Coronary artery (tissue), 2 donors: ENCODE results near the gene SAP30.

Experiments
- DNase-seq: peaks from one replicate; pipeline ENCODE4 v3.0.0-alpha.2; 2017; ENCODE audit warnings: low spot score
- H3K27ac ChIP-seq, 2 donors: fragments of 200-600 bp; sonication (generic); one replicate each; pipeline ENCODE4 v1.5.1; 2016 to 2019
- H3K4me3 ChIP-seq: fragments of 200-600 bp; sonication (generic); 2 replicates; pipeline ENCODE4 v1.5.1; 2016; ENCODE audit warnings: mild to moderate bottlenecking, moderate library complexity
- CTCF ChIP-seq: fragments of 200-600 bp; sonication (generic); IDR thresholded peaks from one replicate; pipeline ENCODE4 v1.5.1; 2019; ENCODE audit warnings: antibody characterized with exemption

SAP30 gene

GRCh38 chr4:173370477-173371291 lies at the start of gene SAP30:
TSS of gene SAP30 (plus strand) at chr4:173370954. CDS start at chr4:173371183, 229 bp downstream.
- DNase-seq, result peak; percentile 99
- H3K4me3 ChIP-seq, result peak within 1 kb of the TSS; percentile 93
- peak within 1 kb of the TSS; percentile 97 for H3K27ac ChIP-seq
- TF ChIP-seq CTCF, result no peak

- TF ChIP-seq CTCF, result no peak
- Histone ChIP-seq H3K4me3 (no peak overlapping the region), H3K27ac (no peak overlapping the region)
- no peak for DNase-seq
Measured at GRCh38 chr4:173325007-173325736, 45.6 kb upstream of the SAP30 start.

GRCh38 chr4:173328236-173328901 lies 42.4 kb upstream of the SAP30 start:
- Histone ChIP-seq H3K27ac (no peak overlapping the region), H3K4me3 (no peak overlapping the region)
- DNase-seq, result no peak
- TF ChIP-seq CTCF, result no peak

- DNase-seq, result no peak
- peak overlapping the region in 1 of 2 donors; percentile 8 for H3K27ac ChIP-seq
- no peak for TF ChIP-seq CTCF
- peak overlapping the region; percentile 13 for H3K4me3 ChIP-seq
Measured at GRCh38 chr4:173330590-173330989, 40.2 kb upstream of the SAP30 start.

- TF ChIP-seq CTCF, result no peak
- H3K4me3 ChIP-seq, result peak overlapping the region; percentile 86
- DNase-seq, result no peak
- H3K27ac ChIP-seq, result peak overlapping the region; percentile 94 to 95
Measured at GRCh38 chr4:173332021-173332487, 38.7 kb upstream of the SAP30 start.

GRCh38 chr4:173332963-173333657 lies 37.6 kb upstream of the SAP30 start:
- Histone ChIP-seq H3K4me3 (peak overlapping the region; percentile 86), H3K27ac (peak overlapping the region; percentile 94 to 95)
- no peak for TF ChIP-seq CTCF
- no peak for DNase-seq
